SU-DHL-6 (cell line): ENCODE results near the gene SACM1L.

ENCODE experiments used
- EZH2phosphoT487 ChIP-seq: fragments of 200-600 bp; sonication (generic), shearing (Covaris generic); conservative IDR thresholded peaks from 2 replicates; pipeline ENCODE4 v1.6.1; 2018; ENCODE audit warnings: mild to moderate bottlenecking, antibody characterized with exemption, low read length, moderate library complexity, mixed read lengths
- TF ChIP-seq, protein P1 (sequence below): fragments of 200-600 bp; sonication (generic); IDR thresholded peaks from one replicate; pipeline ENCODE4 v1.5.1; 2017; ENCODE audit warnings: antibody characterized with exemption, mild to moderate bottlenecking, low read length, moderate library complexity; ENCODE audit not compliant: insufficient read depth, poor library complexity, severe bottlenecking

DNA sequence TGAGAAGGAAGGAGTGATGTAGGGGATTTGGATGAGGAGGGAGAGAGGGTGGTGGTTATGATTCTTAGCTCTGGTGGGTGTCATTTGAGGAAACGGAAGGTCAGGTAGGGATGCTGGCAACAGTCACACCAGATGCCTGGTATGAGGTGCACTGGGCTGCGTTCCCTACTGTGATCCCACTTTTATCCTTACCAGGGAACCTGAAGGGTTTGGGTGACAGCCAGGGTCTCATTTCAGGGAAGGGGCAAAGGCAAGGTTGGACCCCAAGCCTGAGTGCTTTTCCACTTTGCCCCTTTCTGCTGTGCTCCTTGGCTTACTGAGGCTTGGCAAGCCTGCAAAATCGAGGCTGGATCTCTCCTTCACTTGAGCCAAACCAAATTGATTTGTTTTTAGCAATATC lies 36.0 kb upstream of the SACM1L start:
- TF ChIP-seq, protein P1, sequence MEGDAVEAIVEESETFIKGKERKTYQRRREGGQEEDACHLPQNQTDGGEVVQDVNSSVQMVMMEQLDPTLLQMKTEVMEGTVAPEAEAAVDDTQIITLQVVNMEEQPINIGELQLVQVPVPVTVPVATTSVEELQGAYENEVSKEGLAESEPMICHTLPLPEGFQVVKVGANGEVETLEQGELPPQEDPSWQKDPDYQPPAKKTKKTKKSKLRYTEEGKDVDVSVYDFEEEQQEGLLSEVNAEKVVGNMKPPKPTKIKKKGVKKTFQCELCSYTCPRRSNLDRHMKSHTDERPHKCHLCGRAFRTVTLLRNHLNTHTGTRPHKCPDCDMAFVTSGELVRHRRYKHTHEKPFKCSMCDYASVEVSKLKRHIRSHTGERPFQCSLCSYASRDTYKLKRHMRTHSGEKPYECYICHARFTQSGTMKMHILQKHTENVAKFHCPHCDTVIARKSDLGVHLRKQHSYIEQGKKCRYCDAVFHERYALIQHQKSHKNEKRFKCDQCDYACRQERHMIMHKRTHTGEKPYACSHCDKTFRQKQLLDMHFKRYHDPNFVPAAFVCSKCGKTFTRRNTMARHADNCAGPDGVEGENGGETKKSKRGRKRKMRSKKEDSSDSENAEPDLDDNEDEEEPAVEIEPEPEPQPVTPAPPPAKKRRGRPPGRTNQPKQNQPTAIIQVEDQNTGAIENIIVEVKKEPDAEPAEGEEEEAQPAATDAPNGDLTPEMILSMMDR, result no peak
- no peak for TF ChIP-seq EZH2phosphoT487
